ENCODE measurements around the gene PLA2G2A.
"Not testable (repeated sequence)": the region's sequence is repeated elsewhere in the genome, so short reads cannot be mapped to it uniquely, and the experiment has no call there.

The PLA2G2A gene

GRCh38 chr1:19979494-19979977 lies at the start of gene PLA2G2A:
Gene PLA2G2A, minus strand, starts transcription at chr1:19979618. Its CDS starts 845 bp downstream, at chr1:19978773.
- no peak for DNase-seq (ENCODE audit: low read depth, low spot score)
- no peak within 1 kb of the TSS for H3K27ac ChIP-seq

- DNase-seq (ENCODE audit: low read depth, low spot score): no peak
- no peak overlapping the region for H3K27ac ChIP-seq
Measured at GRCh38 chr1:20028726-20029125, 49.3 kb upstream of the PLA2G2A start.

- no peak overlapping the region for H3K27ac ChIP-seq
- DNase-seq (ENCODE audit: low read depth, low spot score): no peak
Measured at GRCh38 chr1:20028125-20028524, 48.7 kb upstream of the PLA2G2A start.

- no peak for DNase-seq (ENCODE audit: low read depth, low spot score)
- no peak overlapping the region for H3K27ac ChIP-seq
Measured at GRCh38 chr1:20017741-20018140, 38.3 kb upstream of the PLA2G2A start.

- H3K27ac ChIP-seq: no peak overlapping the region
- DNase-seq (ENCODE audit: low read depth, low spot score): no peak
Measured at GRCh38 chr1:20014153-20014552, 34.7 kb upstream of the PLA2G2A start.

- no peak for DNase-seq (ENCODE audit: low read depth, low spot score)
- no peak overlapping the region for H3K27ac ChIP-seq
Measured at GRCh38 chr1:20010016-20010415, 30.6 kb upstream of the PLA2G2A start.

- no peak overlapping the region for H3K27ac ChIP-seq
- DNase-seq (ENCODE audit: low read depth, low spot score): no peak
Measured at GRCh38 chr1:20009212-20009611, 29.8 kb upstream of the PLA2G2A start.

- H3K27ac ChIP-seq: no peak overlapping the region
- no peak for DNase-seq (ENCODE audit: low read depth, low spot score)
Measured at GRCh38 chr1:20008391-20008841, 29.0 kb upstream of the PLA2G2A start.

- not testable (repeated sequence) for H3K27ac ChIP-seq; DNase-seq (ENCODE audit: low read depth, low spot score)
Measured at GRCh38 chr1:19998823-19999222, 19.4 kb upstream of the PLA2G2A start.

- DNase-seq (ENCODE audit: low read depth, low spot score): no peak
- no peak overlapping the region for H3K27ac ChIP-seq
Measured at GRCh38 chr1:19990689-19991088, 11.3 kb upstream of the PLA2G2A start.

- H3K27ac ChIP-seq; DNase-seq (ENCODE audit: low read depth, low spot score): not testable (repeated sequence)
Measured at GRCh38 chr1:19990182-19990582, 10.8 kb upstream of the PLA2G2A start.

- no peak for DNase-seq (ENCODE audit: low read depth, low spot score)
- no peak overlapping the region for H3K27ac ChIP-seq
Measured at GRCh38 chr1:19988267-19989006, 9.0 kb upstream of the PLA2G2A start.

GRCh38 chr1:19987719-19988118 lies 8.3 kb upstream of the PLA2G2A start:
- H3K27ac ChIP-seq: no peak overlapping the region
- DNase-seq (ENCODE audit: low read depth, low spot score): no peak

GRCh38 chr1:19984409-19985016 lies 5.1 kb upstream of the PLA2G2A start:
- not testable (repeated sequence) for H3K27ac ChIP-seq; DNase-seq (ENCODE audit: low read depth, low spot score)

GRCh38 chr1:19981507-19982312 lies 2.3 kb upstream of the PLA2G2A start:
- DNase-seq (ENCODE audit: low read depth, low spot score): no peak
- no peak overlapping the region for H3K27ac ChIP-seq

GRCh38 chr1:19981170-19981506 lies 1.7 kb upstream of the PLA2G2A start:
- H3K27ac ChIP-seq: no peak overlapping the region
- DNase-seq (ENCODE audit: low read depth, low spot score): no peak

GRCh38 chr1:19980314-19980713 lies 896 bp upstream of the PLA2G2A start:
- no peak overlapping the region for H3K27ac ChIP-seq
- DNase-seq (ENCODE audit: low read depth, low spot score): no peak

GRCh38 chr1:19978143-19978542 lies 1.3 kb downstream of the PLA2G2A start:
- H3K27ac ChIP-seq: no peak overlapping the region

GRCh38 chr1:19976317-19977003 lies 3.0 kb downstream of the PLA2G2A start:
- DNase-seq (ENCODE audit: low read depth, low spot score): no peak

More at GRCh38 chr1:19978143-19978542, 1.3 kb downstream of the PLA2G2A start:
- no peak for DNase-seq (ENCODE audit: low read depth, low spot score)

GRCh38 chr1:19975423-19976193 lies 3.8 kb downstream of the PLA2G2A start:
- no peak overlapping the region for H3K27ac ChIP-seq
- DNase-seq (ENCODE audit: low read depth, low spot score): no peak

More at GRCh38 chr1:19976317-19977003, 3.0 kb downstream of the PLA2G2A start:
- no peak overlapping the region for H3K27ac ChIP-seq
